ENCODE measurements around the gene NKX2-4. TPM values are rescaled to one million over a fixed set of nuclear protein-coding genes. Genes with fewer than 3 reads are reported as not detected.
"Not testable (repeated sequence)": the region's sequence is repeated elsewhere in the genome, so short reads cannot be mapped to it uniquely, and the experiment has no call there.

NKX2-4 gene
- total and polyA plus RNA-seq, 2 experiments from 2014 or later, result not detected

GRCh38 chr20:21421601-21422236 lies 24.4 kb upstream of the NKX2-4 start:
- Histone ChIP-seq H3K9me3 (ENCODE audit: low read depth) (no peaks in the 10 kb centered on the region), H3K27me3 (no peaks in the 10 kb centered on the region), H3K79me2 (no peaks in the 10 kb centered on the region), H3K27ac (no peak overlapping the region), H3K9me2 (replicated peaks; ENCODE audit: insufficient read depth) (no peaks in the 10 kb centered on the region), H3K4me2 (no peak overlapping the region), H3K4me3 (no peak overlapping the region), H4K20me1 (ENCODE audit: insufficient read depth, poor library complexity, severe bottlenecking) (no peaks in the 10 kb centered on the region), H3K4me1 (ENCODE audit: insufficient read depth) (no peaks in the 10 kb centered on the region), H2AFZ (no peak overlapping the region), H3K36me3 (replicated peaks; ENCODE audit: insufficient read depth, low read depth) (no peaks in the 10 kb centered on the region)
- WGBS (ENCODE audit: low lambda C conversion rate, missing lambda C conversion rate), result 86% methylated on average over 4 of the region's 4 CpGs
- DNase-seq (ENCODE audit: low spot score), result no peak
- TF ChIP-seq CTCF (IDR thresholded peaks at IDR 0.05; ENCODE audit: poor library complexity) (no peak), EZH2 (IDR thresholded peaks at IDR 0.05; ENCODE audit: borderline replicate concordance) (no peak), EZH2phosphoT487 (IDR thresholded peaks at IDR 0.05; ENCODE audit: low read depth, severe bottlenecking, unreplicated experiment) (no peak)

GRCh38 chr20:21419147-21419546 lies 21.8 kb upstream of the NKX2-4 start:
- not testable (repeated sequence) for H3K79me2 ChIP-seq; H4K20me1 ChIP-seq (ENCODE audit: insufficient read depth, poor library complexity, severe bottlenecking); DNase-seq (ENCODE audit: low spot score); H3K9me3 ChIP-seq (ENCODE audit: low read depth); H3K4me2 ChIP-seq; H3K36me3 ChIP-seq (replicated peaks; ENCODE audit: insufficient read depth, low read depth); H3K4me1 ChIP-seq (ENCODE audit: insufficient read depth); H3K27ac ChIP-seq; H2AFZ ChIP-seq; H3K4me3 ChIP-seq; H3K9me2 ChIP-seq (replicated peaks; ENCODE audit: insufficient read depth); H3K27me3 ChIP-seq
- WGBS (ENCODE audit: low lambda C conversion rate, missing lambda C conversion rate), result 72% methylated on average over 2 of the region's 2 CpGs

GRCh38 chr20:21413996-21414395 lies 16.7 kb upstream of the NKX2-4 start:
- not testable (repeated sequence) for H3K9me3 ChIP-seq (ENCODE audit: low read depth); H2AFZ ChIP-seq; H3K27me3 ChIP-seq; H3K4me2 ChIP-seq; H3K4me1 ChIP-seq (ENCODE audit: insufficient read depth); DNase-seq (ENCODE audit: low spot score); H3K27ac ChIP-seq; H3K9me2 ChIP-seq (replicated peaks; ENCODE audit: insufficient read depth); H4K20me1 ChIP-seq (ENCODE audit: insufficient read depth, poor library complexity, severe bottlenecking); H3K79me2 ChIP-seq; H3K4me3 ChIP-seq; H3K36me3 ChIP-seq (replicated peaks; ENCODE audit: insufficient read depth, low read depth)
- 56% methylated on average over 3 of the region's 3 CpGs for WGBS (ENCODE audit: low lambda C conversion rate, missing lambda C conversion rate)

- H3K9me3 ChIP-seq (ENCODE audit: low read depth), result no peaks in the 10 kb centered on the region
- no peak overlapping the region for H3K4me3 ChIP-seq
- no peaks in the 10 kb centered on the region for H4K20me1 ChIP-seq (ENCODE audit: insufficient read depth, poor library complexity, severe bottlenecking)
- H3K79me2 ChIP-seq, result no peaks in the 10 kb centered on the region
- no peak overlapping the region for H2AFZ ChIP-seq
- H3K9me2 ChIP-seq (replicated peaks; ENCODE audit: insufficient read depth), result no peaks in the 10 kb centered on the region
- no peak overlapping the region for H3K4me2 ChIP-seq
- H3K36me3 ChIP-seq (replicated peaks; ENCODE audit: insufficient read depth, low read depth), result no peaks in the 10 kb centered on the region
- H3K27me3 ChIP-seq, result peaks cover 10% of the 10 kb centered on the region
- H3K27ac ChIP-seq, result no peak overlapping the region
- TF ChIP-seq CTCF (IDR thresholded peaks at IDR 0.05; ENCODE audit: poor library complexity), result no peak
- no peak for TF ChIP-seq EZH2phosphoT487 (IDR thresholded peaks at IDR 0.05; ENCODE audit: low read depth, severe bottlenecking, unreplicated experiment)
- TF ChIP-seq EZH2 (IDR thresholded peaks at IDR 0.05; ENCODE audit: borderline replicate concordance), result no peak
- no peaks in the 10 kb centered on the region for H3K4me1 ChIP-seq (ENCODE audit: insufficient read depth)
- no peak for DNase-seq (ENCODE audit: low spot score)
Measured at GRCh38 chr20:21411725-21412124, 14.4 kb upstream of the NKX2-4 start.

Measured in hepatocyte (in vitro differentiated cells).